HG03520 (cell line): ENCODE data around the gene ZNF138.
"Not testable (repeated sequence)": the region's sequence is repeated elsewhere in the genome, so short reads cannot be mapped to it uniquely, and the experiment has no call there.

ENCODE experiments used
- ATAC-seq: cut with Tn5 transposase; IDR thresholded peaks from one replicate; pipeline ENCODE4 v1.9.1; 2021; ENCODE audit warnings: mild to moderate bottlenecking, moderate library complexity; ENCODE audit not compliant: unreplicated experiment

ZNF138 gene

GRCh38 chr7:64794171-64794844 is at the start of gene ZNF138:
ZNF138 (plus strand) TSS chr7:64794428; CDS start chr7:64794569, 141 bp downstream.
- ATAC-seq: peak; percentile 100

- no peak for ATAC-seq
Measured at GRCh38 chr7:64744680-64745079, 49.5 kb upstream of the ZNF138 start.

- no peak for ATAC-seq
Measured at GRCh38 chr7:64747802-64748201, 46.4 kb upstream of the ZNF138 start.

GRCh38 chr7:64753032-64753431 is 41.2 kb upstream of the ZNF138 start:
- no peak for ATAC-seq

- no peak for ATAC-seq
Measured at GRCh38 chr7:64755865-64756264, 38.4 kb upstream of the ZNF138 start.

- no peak for ATAC-seq
Measured at GRCh38 chr7:64758151-64758550, 36.1 kb upstream of the ZNF138 start.

GRCh38 chr7:64768824-64769223 is 25.4 kb upstream of the ZNF138 start:
- no peak for ATAC-seq

GRCh38 chr7:64774204-64774842 is 19.9 kb upstream of the ZNF138 start:
- no peak for ATAC-seq

GRCh38 chr7:64775289-64775688 is 18.9 kb upstream of the ZNF138 start:
- no peak for ATAC-seq

- ATAC-seq: not testable (repeated sequence)
Measured at GRCh38 chr7:64784842-64785241, 9.4 kb upstream of the ZNF138 start.

GRCh38 chr7:64787295-64787694 is 6.9 kb upstream of the ZNF138 start:
- no peak for ATAC-seq

GRCh38 chr7:64789241-64789640 is 5.0 kb upstream of the ZNF138 start:
- ATAC-seq: not testable (repeated sequence)

- no peak for ATAC-seq
Measured at GRCh38 chr7:64793106-64793755, 997 bp upstream of the ZNF138 start.

GRCh38 chr7:64795176-64795575 is 948 bp downstream of the ZNF138 start:
- ATAC-seq: no peak

- not testable (repeated sequence) for ATAC-seq
Measured at GRCh38 chr7:64799169-64799568, 4.9 kb downstream of the ZNF138 start.

- no peak for ATAC-seq
Measured at GRCh38 chr7:64802699-64803098, 8.5 kb downstream of the ZNF138 start.

GRCh38 chr7:64807731-64808365 is 13.6 kb downstream of the ZNF138 start:
- ATAC-seq: no peak

- no peak for ATAC-seq
Measured at GRCh38 chr7:64811767-64812166, 17.5 kb downstream of the ZNF138 start.

- ATAC-seq: no peak
Measured at GRCh38 chr7:64830926-64831325, 36.7 kb downstream of the ZNF138 start.

GRCh38 chr7:64832136-64832535 is 37.9 kb downstream of the ZNF138 start:
- ATAC-seq: no peak

- no peak for ATAC-seq
Measured at GRCh38 chr7:64834989-64835388, 40.8 kb downstream of the ZNF138 start.

GRCh38 chr7:64835856-64836255 is 41.6 kb downstream of the ZNF138 start:
- not testable (repeated sequence) for ATAC-seq
